ENCODE data around the gene TTC12.

DNA sequence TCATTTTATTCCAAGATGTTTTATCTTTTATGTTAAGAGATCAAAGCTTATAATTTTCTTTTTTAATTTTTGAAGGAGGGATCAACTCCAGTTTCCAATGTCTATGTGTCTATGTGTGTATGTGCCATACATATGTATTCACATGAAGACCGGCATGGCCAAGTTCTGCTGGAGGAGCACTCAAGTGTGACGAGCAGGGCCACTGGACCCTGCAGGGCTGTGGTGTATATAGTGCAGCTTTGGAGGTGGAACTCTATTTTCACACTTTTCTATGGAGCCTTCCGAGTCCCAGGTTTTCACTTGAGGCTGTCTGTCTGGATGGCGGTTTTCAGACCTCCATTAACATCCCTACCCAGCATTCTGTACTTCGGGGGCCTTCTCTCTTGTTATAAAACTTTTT is 36.5 kb upstream of the TTC12 start:
- TF ChIP-seq, protein P1, sequence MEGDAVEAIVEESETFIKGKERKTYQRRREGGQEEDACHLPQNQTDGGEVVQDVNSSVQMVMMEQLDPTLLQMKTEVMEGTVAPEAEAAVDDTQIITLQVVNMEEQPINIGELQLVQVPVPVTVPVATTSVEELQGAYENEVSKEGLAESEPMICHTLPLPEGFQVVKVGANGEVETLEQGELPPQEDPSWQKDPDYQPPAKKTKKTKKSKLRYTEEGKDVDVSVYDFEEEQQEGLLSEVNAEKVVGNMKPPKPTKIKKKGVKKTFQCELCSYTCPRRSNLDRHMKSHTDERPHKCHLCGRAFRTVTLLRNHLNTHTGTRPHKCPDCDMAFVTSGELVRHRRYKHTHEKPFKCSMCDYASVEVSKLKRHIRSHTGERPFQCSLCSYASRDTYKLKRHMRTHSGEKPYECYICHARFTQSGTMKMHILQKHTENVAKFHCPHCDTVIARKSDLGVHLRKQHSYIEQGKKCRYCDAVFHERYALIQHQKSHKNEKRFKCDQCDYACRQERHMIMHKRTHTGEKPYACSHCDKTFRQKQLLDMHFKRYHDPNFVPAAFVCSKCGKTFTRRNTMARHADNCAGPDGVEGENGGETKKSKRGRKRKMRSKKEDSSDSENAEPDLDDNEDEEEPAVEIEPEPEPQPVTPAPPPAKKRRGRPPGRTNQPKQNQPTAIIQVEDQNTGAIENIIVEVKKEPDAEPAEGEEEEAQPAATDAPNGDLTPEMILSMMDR (IDR thresholded peaks at IDR 0.05): no peak
- TF ChIP-seq POLR2AphosphoS5 (IDR thresholded peaks at IDR 0.05; ENCODE audit: low read depth, low read length): no peak
- TF ChIP-seq, protein P2, sequence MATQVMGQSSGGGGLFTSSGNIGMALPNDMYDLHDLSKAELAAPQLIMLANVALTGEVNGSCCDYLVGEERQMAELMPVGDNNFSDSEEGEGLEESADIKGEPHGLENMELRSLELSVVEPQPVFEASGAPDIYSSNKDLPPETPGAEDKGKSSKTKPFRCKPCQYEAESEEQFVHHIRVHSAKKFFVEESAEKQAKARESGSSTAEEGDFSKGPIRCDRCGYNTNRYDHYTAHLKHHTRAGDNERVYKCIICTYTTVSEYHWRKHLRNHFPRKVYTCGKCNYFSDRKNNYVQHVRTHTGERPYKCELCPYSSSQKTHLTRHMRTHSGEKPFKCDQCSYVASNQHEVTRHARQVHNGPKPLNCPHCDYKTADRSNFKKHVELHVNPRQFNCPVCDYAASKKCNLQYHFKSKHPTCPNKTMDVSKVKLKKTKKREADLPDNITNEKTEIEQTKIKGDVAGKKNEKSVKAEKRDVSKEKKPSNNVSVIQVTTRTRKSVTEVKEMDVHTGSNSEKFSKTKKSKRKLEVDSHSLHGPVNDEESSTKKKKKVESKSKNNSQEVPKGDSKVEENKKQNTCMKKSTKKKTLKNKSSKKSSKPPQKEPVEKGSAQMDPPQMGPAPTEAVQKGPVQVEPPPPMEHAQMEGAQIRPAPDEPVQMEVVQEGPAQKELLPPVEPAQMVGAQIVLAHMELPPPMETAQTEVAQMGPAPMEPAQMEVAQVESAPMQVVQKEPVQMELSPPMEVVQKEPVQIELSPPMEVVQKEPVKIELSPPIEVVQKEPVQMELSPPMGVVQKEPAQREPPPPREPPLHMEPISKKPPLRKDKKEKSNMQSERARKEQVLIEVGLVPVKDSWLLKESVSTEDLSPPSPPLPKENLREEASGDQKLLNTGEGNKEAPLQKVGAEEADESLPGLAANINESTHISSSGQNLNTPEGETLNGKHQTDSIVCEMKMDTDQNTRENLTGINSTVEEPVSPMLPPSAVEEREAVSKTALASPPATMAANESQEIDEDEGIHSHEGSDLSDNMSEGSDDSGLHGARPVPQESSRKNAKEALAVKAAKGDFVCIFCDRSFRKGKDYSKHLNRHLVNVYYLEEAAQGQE (IDR thresholded peaks at IDR 0.05; ENCODE audit: insufficient read depth in 1 of 2, low read depth in 2 of 2, low read length in 1 of 2): no peak
